GM21526 (cell line): Measurements from ENCODE around the gene TMEM181.

Experiments
- ATAC-seq: cut with Tn5 transposase; IDR thresholded peaks from one replicate; pipeline ENCODE4 v1.9.1; 2021; ENCODE audit warnings: moderate library complexity; ENCODE audit not compliant: unreplicated experiment, low FRiP score

TMEM181 gene

DNA sequence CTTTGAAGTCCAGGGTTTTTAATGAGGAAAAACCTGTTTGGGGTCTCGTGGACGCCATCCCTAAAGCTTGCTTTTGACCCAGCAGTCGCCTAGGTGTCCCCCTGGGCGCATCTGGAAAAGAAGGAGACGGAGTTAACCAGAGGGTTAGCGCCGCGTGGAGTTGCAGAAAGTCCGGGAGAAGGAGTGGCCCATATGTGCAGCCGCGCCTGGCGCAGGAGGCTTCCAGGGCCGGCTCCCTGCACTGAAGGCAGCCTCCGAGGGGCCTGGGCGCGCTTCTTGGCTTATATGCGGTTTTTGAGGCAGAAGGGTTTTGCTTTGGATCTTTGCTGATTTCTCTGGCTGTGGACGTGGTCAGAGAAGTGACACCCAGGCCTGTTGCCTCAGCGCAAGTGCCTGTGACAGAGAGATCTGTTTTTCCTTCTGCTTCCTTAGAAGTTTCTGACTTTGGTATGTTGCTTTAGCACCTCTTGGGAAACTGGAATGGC is 987 bp downstream of the TMEM181 start:
- ATAC-seq: no peak

DNA sequence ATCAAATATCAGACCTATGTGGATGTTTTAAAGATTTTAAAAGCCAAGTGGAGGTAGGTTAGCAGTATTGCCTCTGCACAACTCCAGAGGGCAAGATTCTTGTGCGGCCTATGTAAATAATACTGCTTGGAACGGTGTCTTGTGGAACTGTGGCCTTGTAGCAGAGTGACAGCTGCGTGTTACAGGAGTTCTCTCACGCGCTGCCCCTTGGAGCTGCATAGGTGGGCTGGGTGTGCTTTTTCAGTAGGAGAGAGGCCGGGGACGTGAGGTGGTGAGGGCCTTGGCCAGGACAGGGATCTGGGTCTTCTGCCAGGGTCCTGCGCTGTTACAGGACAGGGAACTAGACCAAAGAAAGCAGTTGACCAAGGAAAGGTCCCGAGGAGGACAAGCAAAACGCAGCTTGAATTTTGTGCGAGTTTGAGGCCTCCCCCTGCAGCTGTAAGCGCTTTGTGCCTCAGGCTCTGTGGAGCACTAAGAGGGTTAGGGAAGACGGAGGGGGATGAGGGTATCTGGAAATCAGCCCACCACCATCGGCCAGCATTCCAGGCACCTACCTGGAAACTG is 1.5 kb downstream of the TMEM181 start:
- ATAC-seq: no peak

DNA sequence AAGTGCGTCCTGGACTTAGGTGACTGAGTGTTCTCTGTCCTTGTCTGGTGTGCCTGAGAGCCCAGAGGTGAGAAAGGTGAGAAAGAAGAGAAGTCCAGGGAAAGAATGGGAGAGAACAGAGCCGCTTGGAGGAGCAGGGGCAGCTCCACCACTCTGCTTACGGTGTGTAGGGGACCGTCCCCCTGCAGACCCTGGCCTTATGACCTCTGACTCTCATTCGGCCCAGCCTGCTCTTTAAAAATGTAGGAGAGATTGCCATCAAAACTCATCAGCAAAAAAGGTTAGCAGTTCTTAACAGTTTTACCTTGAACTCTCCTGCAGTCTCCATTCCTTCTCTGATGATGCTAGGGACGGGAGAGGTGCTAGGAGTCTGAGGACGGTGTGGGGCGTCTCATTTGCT is 2.0 kb downstream of the TMEM181 start:
- no peak for ATAC-seq

DNA sequence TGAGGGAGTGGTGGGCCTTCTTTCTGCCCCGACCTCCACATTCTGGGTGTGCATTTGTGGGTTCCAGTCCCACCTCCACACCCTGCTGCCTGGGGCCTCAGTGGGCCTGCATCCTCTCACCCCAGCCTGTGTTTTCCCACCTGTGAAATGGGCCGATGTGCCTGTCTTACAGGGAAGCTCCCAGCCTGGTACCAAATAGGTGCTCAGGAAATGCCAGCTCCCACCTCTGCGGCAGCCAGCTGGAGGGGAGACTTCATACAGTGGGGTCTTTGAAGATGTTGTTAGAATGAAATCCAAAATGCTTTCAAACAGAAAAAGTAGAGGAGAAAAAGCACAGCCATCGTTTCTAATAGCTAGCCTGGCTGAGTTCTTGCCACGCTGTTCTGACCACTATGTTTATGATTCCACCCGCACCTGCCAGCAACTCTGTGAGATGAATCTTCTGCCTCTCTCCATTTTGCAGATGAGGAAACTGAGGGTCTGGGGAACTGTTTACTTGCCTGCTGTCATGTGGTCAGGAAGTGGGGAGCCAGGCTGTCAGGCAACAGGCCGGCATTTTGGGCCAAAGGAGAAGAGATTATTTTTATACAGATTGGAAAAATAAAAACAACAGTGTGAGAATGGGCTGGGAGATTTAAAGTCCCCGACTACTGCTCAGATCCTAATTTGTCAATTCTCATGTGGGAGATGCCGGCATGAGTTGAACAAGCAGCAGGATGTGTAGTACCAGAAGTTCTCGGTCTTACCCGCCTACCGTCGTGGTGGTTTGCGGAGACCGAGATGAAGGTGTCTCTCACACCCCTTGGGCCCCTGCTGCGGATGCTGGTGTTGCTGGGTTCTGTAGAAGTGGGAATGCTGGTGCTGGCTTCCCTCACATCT is 4.6 kb downstream of the TMEM181 start:
- ATAC-seq: no peak

DNA sequence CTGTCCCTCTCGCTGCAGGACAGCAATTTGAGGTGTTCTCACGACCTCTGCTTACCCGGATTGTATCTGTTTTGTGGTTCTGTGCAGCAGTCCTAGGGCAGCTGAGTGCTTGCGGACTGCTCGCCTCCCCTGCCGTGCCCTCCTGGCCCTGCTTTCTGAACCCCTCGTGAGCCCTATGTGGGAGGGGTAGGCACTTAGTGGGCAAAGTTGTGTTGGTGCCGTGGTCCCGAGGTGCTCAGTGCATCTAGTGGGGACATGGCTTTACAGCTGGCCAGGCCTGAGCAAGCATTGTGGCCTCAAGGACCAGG is 5.2 kb downstream of the TMEM181 start:
- no peak for ATAC-seq

DNA sequence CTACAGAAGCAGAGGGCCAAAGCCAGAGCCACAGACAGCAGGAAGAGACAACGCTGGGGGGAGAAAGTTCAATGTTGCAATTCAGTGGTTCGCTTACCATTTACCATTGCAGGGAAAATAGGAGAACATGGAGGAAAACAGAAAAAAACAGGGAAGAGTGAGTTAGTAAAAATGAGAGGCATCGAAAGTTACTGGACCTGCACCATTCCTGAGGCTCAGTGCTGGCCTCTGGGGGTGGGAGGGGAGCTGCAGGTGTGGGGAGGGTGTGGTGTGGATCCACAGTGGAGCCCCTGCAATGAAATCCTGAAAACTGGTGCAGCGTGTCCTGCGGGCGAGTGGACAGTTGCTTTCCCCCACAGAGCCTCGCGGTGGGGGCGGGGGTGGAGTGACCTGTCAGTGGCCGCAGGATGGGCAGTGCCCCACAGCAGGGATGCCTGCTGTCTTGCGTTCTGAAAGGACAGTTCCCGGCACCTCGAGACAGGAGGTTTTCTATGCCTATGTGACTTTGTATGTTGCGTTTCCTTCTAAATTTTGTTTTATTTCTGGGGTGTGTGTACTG is 5.7 kb downstream of the TMEM181 start:
- no peak for ATAC-seq

DNA sequence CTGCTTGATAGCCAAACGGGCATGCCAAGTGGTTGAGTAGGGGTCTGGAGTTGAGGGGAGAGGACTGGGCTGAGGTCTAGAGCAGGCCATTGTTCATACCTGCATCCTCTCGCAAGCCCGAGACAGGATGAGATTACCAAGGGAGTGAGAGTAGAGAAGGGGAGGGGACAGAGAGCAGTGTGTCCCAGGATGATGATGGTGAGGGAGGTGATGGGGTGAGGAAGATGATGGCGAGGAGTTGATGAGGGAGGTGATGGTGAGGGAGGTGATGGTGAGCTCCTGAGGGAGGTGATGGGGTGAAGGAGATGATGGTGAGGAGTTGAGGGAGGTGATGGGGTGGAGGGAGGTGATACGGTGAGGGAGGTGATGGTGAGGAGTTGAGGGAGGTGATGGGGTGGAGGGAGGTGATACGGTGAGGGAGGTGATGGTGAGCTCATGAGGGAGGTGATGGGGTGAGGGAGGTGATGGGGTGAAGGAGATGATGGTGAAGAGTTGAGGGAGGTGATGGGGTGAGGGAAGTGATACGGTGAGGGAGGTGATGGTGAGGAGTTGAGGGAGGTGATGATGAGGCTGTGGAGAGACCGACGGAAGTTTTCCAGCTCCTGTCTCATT is 6.4 kb downstream of the TMEM181 start:
- no peak for ATAC-seq

DNA sequence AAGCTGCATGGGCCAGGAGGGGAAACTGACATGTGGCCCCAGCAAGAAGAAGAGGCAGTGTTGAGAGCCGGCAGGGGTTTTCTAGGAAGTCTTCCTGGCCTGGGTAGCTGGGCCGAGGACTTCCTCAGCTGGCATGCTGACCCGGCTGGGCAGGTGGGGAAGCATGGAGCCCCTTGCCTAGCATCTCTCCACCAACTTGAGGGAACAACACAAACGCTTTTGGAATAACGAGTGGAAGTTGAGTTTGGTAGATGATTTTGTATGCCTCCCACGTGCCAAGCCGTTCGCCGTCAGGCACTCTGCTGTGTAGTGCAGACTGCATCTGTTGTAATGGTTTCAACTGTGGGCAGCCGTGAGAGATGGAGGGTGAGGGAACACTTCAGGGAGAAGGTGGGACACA is 7.3 kb downstream of the TMEM181 start:
- no peak for ATAC-seq

DNA sequence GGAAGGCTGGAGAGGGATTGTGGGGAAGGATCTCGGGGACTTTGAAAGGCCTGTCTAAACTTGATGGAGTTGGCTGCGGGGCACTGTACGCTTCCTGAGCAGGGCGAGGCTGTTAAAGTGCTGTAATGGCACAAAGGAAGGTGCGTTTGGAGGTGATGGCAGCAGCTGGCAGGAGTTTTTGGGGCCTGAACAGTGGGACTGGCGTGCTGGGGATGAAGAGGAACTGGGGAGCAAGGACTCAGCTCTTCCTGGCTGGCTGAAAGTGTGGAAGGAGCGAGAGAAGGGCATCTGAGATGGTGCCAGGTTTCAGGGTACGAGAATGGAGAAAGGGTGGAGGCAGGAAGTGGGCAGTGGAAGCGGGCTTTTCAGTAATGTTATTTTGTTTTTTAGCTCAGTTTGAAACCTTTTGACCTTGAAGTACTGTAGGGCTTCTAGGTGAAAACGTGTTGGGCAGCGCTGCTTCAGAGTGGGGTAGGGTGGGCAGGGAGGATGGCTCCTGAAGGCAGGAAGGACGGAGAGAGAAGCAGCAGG is 8.0 kb downstream of the TMEM181 start:
- no peak for ATAC-seq

DNA sequence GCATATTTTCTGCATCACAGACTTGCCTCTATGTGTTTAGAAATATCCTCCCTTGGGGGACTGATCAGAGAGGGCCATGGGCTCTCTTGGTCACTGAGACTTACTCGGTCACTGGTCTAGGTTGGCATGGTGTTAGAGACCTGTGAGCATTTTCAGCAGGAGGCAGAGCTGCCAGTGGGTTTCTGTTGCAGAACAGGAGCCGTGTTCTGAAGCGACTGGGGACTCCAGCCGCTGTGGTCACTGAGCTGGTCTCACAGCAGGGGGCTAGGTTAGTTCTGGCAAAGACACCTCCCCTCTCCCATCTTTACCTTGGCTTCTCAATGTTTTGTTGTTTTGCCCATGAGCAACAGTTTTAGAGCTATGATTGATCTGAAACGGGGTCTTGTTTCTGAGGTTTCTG is 8.7 kb downstream of the TMEM181 start:
- no peak for ATAC-seq

DNA sequence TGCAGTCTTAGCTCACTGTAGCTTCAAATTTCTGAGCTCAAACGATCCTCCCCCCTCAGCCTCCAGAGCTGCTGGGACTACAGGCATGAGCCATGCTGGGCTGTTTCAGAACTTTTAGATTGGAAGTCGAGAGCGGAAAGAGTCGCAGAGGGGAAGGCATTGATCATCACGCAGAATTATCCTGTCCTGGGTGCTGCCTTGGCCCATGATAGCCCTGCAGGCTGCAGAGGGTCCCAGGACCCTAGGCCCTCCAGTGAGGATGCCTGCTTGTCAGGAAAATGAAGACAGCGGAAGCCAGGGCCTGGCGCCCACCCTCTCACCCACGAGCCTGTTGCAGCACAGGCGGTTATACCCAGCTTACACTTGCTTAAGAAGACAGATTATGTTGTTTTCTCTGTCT is 9.1 kb downstream of the TMEM181 start:
- no peak for ATAC-seq

DNA sequence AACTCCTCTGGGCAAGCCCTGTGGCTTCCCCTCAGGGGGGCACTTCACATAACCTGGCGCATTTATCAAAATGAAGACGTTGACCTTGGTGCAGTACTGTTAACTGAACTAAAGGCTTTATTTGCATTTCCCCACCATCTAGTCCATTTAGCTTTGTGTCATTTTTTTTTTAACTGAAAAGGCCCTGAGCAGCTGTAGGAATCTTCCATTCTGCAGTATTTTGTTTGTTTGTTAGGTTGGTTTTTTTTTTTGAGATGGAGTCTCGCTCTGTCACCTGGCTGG is 10.7 kb downstream of the TMEM181 start:
- ATAC-seq: no peak

DNA sequence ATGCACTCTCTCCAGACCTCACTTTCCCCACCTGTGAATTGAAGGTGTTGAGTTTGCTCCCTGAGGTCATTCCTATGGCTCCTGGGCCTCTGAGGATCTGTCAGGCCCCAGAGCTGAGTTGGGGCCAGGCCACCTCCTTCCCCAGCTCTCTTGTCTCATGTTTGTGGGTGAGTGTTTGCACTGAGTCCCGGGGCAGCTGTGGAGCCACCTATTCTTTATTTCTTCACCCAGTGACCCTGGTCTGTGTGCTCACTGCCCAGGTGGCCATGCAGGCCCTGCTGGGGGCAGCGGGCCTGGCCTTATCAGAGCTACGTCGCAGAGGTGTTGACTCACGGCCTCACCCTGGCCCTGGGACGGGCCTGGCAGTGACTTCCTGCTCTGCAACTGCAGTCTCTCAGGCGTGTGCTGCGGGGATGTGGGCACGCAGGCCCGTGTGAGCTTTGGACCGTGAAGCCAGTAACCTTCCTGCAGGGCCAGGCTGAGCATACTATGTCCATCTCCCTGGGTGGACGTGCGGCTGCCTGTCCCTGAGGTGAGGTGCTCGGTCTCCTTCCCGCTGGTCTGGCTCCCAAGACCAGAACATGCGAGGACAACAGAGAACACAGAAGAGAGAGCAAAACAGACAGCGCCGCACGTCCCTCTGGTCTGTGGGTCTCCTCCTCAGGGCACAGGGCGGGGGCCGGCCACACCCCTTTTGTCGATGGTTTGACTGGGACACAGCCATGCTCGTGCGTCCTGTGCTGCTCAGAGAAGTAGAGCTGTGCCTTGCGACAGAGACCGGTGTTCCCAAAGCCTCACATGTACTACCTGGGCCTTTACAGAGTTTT is 12.1 kb downstream of the TMEM181 start:
- ATAC-seq: no peak

DNA sequence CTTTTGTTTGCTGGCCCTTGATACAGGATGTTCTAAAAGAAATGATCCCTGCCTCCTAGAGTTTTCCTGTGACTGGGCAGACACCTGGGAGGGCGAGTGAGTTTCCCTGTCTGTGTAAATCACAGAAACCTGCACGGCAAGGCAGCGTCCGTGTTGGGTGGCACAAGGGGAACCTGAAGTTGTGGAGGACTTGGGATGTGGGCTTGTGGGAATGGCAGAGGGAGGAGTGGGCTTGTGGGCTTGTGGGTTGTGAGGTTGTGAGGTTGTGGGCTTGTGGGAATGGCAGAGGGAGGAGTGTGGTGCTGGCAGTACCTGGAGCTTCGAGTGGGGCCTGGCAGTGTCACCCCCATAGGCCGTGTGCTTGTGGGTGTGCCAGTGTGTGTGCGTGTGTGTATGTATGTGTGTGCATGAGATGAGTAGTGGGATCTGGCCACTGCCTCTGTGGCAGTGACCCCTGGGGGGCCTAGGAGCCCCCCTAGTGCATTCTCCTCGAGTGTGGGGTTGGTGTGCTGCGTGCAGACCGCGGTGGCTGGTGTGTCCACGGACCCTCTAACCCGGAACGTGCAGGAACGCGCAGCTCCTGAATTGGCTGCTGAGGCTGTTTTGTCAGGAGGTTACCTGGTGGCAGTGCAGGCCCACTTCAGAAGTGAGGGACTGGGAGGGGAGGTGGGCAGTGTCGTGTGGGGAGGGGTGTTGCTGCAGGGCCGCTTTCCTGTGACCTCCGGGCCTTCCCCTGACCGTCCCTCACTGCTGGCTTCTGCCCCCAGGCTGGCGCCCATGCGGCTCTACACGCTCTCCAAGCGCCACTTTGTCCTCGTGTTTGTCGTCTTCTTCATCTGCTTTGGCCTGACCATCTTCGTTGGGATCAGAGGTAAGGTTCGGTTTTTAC is 13.0 kb downstream of the TMEM181 start:
- no peak for ATAC-seq

DNA sequence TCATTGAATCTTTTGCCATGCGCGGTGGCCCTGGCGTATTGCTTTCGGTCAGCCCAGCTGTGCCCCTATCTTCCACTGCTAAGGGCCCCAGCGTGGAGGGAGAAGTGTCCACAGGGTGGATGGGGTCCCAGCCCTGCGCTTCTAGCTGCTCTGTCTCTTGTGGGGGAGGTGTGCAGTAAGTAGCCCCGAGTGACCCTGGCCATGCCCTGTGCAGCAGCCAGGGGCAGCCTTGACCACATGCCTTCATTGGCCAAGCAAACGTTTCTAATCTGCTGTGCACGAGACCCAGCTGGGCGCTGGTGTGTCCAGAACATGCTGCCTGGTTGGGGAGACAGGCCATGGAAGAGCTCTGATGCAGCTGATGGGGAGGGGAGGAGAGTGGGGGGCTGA is 13.6 kb downstream of the TMEM181 start:
- no peak for ATAC-seq

DNA sequence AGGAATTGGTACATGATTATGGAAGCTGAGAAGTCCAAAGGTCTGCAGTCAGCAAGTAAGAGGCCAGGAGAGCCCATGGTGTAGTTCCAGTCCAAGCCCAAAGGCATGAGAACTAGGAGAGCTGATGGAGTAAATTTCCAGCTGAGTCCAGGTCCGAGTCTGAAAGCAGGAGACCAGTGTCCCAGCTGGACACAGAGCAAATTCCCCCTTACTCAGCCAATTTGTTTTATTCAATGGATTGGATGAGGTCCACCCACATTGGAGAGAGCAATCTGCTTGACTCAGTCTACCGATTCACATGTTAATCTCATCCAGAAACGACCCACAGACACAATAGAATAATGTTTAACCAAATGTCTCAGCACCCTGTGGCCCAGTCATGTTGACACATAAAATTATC is 14.9 kb downstream of the TMEM181 start:
- no peak for ATAC-seq

DNA sequence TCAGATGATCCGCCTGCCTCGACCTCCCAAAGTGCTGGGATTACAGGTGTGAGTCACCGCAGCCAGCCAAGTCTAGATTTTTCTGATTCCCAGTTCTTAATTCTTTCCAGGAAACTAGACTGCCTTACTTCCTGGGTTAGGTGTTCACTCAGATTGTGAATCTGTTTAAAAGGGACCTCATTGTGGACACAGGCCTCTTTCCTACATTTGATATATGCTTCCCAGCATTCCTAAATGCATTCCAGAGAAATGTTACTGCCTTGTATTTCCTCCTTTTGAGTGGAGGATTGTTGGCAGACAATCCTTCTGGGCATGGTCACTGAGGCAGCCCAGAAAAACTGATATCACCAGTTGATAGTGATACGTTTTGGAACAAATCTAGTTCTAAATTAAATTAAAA is 15.7 kb downstream of the TMEM181 start:
- ATAC-seq: no peak

DNA sequence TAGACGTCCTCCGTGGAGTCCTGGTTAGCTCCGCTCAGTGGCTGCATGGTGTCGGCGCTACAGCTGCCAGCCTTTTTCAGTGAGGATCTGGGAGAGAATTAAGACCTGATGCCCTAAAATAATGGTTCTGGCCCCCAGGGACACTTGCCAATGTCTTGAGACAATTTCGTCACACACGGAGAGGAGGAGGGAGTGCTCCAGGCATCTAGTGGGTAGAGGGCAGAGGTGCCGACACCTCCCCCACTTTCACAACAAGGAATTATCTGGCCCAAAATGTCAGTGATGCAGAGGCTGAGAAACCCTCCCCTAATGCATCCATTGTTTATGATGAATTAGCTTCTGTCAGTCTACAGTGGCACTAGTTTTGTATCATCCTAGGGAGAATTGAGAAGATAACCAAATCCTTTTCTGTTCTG is 24.4 kb downstream of the TMEM181 start:
- no peak for ATAC-seq

DNA sequence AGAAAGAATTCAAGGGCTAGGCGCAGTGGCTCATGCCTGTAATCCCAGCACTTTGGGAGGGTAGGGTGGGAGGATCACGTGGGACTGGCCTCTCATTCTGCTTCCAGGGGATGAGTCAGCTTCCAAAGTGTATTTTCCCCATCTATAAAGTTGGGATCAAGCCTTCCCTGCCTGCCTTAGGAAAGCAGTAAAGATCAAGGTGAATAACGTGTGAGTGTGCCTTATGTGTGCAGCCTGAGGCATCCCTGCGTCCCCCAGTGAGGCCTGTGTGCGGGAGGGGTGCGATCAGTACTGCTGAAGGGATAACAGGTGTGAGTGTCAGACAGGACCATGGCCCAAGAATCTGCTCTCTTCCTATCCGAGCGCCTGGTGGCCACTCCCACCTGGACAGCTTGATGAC is 26.8 kb downstream of the TMEM181 start:
- ATAC-seq: no peak

DNA sequence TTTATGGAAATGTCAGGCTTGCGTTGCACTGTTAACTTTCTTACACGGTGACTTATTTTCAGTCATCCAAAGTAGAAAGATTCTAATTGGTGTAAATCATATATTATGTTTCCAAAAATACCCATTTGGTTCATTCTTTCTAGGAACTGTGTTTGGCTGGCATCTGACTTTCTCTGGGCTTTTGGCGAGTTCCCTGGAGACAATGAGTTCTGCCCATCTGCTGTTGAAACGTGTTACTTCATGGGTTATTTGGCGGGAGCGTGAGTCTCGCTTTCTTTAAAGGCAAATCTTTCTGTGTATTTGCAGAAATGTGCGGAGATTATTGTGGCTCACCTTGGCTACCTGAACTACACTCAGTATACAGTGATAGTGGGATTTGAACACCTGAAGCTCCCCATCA is 29.5 kb downstream of the TMEM181 start:
- no peak for ATAC-seq
